Neural progenitor cell (in vitro differentiated cells): ENCODE measurements around the gene EDRF1. TPM values are rescaled to one million over a fixed set of nuclear protein-coding genes. Genes with fewer than 3 reads are reported as not detected.

Experiments
- DNase-seq: peaks from one replicate; pipeline ENCODE4 v3.0.0-alpha.2; 2016; ENCODE audit warnings: low spot score
- H2AFZ ChIP-seq: fragments of 200-600 bp; sonication (generic); replicated peaks from 2 replicates; pipeline ENCODE4 v1.6.1; 2016; ENCODE audit warnings: antibody characterized with exemption
- H3F3A ChIP-seq: fragments of 200-600 bp; sonication (generic); 2 replicates; pipeline ENCODE4 v1.6.1; 2016; ENCODE audit warnings: antibody characterized with exemption, low read depth
- H3K27ac ChIP-seq: fragments of 200-600 bp; sonication (generic); 2 replicates; pipeline ENCODE4 v1.5.1; 2016; ENCODE audit warnings: mild to moderate bottlenecking
- H3K27me3 ChIP-seq: fragments of 200-600 bp; sonication (generic); 2 replicates; pipeline ENCODE4 v1.6.1; 2016; ENCODE audit warnings: mild to moderate bottlenecking, moderate library complexity
- H3K36me3 ChIP-seq: fragments of 200-600 bp; sonication (generic); 2 replicates; pipeline ENCODE4 v1.5.1; 2016
- H3K4me1 ChIP-seq: fragments of 200-600 bp; sonication (generic); 2 replicates; pipeline ENCODE4 v1.6.1; 2016; ENCODE audit warnings: mixed run types
- H3K4me2 ChIP-seq: fragments of 200-600 bp; sonication (generic); 2 replicates; pipeline ENCODE4 v1.6.1; 2016
- H3K4me3 ChIP-seq: fragments of 200-600 bp; sonication (generic); 2 replicates; pipeline ENCODE4 v1.5.1; 2016
- H3K79me2 ChIP-seq: fragments of 200-600 bp; sonication (generic); 2 replicates; pipeline ENCODE4 v1.6.1; 2016; ENCODE audit warnings: low read depth
- H3K9ac ChIP-seq: fragments of 200-600 bp; sonication (generic); 2 replicates; pipeline ENCODE4 v1.6.1; 2016
- H3K9me3 ChIP-seq: fragments of 200-600 bp; sonication (generic); 2 replicates; pipeline ENCODE4 v1.5.1; 2016; ENCODE audit warnings: low read depth
- H4K20me1 ChIP-seq: fragments of 200-600 bp; sonication (generic); 2 replicates; pipeline ENCODE4 v1.6.1; 2016; ENCODE audit warnings: low read depth
- H3K27ac Mint-ChIP-seq: 3 replicates; pipeline ENCODE4 v1.8.0; 2021; ENCODE audit warnings: mixed read lengths
- H3K27me3 Mint-ChIP-seq: 2 replicates; pipeline ENCODE4 v1.8.0; 2022; ENCODE audit warnings: low read depth, mild to moderate bottlenecking, inconsistent platforms, moderate library complexity, mixed read lengths; ENCODE audit not compliant: insufficient read depth
- H3K36me3 Mint-ChIP-seq: 3 replicates; pipeline ENCODE4 v1.8.0; 2021; ENCODE audit warnings: mixed read lengths
- H3K4me1 Mint-ChIP-seq: 3 replicates; pipeline ENCODE4 v1.8.0; 2021; ENCODE audit warnings: mixed read lengths
- H3K4me3 Mint-ChIP-seq: 3 replicates; pipeline ENCODE4 v1.8.0; 2021; ENCODE audit warnings: mild to moderate bottlenecking, moderate library complexity, mixed read lengths
- H3K9me3 Mint-ChIP-seq: 3 replicates; pipeline ENCODE4 v1.8.0; 2020; ENCODE audit warnings: mixed read lengths
- EZH2 ChIP-seq: fragments of 200-600 bp; sonication (generic); IDR thresholded peaks from 2 replicates; pipeline ENCODE4 v1.6.1; 2017; ENCODE audit warnings: antibody characterized with exemption, mild to moderate bottlenecking, moderate library complexity
- EZH2phosphoT487 ChIP-seq: fragments of 200-600 bp; sonication (generic); IDR thresholded peaks from 2 replicates; pipeline ENCODE4 v1.6.1; 2017; ENCODE audit warnings: antibody characterized with exemption
- total RNA-seq: library from RNA; depleted of rRNA; stranded (reverse); fragments of >200 nt; gene quantifications from 2 replicates; pipeline ENCODE4 v1.2.3, GENCODE V29; 2015; ENCODE audit warnings: low replicate concordance
- TF ChIP-seq, protein P1 (sequence below): fragments of 200-600 bp; sonication (generic); IDR thresholded peaks from 2 replicates; pipeline ENCODE4 v1.5.1; 2017; ENCODE audit warnings: antibody characterized with exemption, mild to moderate bottlenecking

EDRF1 gene
- total RNA-seq, 1 donor from 2014 or later: 63.4 TPM

DNA sequence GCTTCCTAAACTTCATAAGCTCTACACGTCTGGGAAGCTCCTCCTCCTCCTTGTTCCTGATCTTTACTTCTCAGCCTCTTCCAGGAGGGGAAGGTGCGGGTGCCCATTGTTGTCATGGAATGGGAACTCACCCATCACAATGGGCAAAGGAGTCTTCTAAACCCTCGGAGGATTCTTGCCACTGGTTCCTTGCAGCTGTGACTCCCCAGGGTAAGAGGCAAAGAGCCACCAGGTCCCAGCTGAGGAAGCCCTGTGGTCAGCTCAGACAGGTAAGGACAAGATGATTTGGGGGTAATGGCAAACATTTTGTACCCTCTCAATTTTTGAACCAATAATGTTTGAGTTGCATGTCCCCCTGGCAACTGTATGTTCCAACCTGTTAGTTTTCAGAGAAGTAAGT, 36.4 kb upstream of the EDRF1 start, which contains the start of gene TEX36:
Gene TEX36 (minus strand): TSS at position 101 of the 400 bp plus-strand sequence. CDS start 174 bp downstream, outside the sequence.
- no peak within 1 kb of the TSS for H3K4me3 Mint-ChIP-seq
- Histone ChIP-seq H3K36me3 (no peaks in the 10 kb centered on the region), H3K27me3 (no peaks in the 10 kb centered on the region), H2AFZ (no peak within 1 kb of the TSS), H3K4me2 (no peak within 1 kb of the TSS), H3K9ac (no peak within 1 kb of the TSS), H3K4me3 (no peak within 1 kb of the TSS), H3K4me1 (peaks cover 3% of the 10 kb centered on the region), H3K9me3 (no peaks in the 10 kb centered on the region), H3K27ac (no peak within 1 kb of the TSS), H3K79me2 (no peaks in the 10 kb centered on the region), H4K20me1 (no peaks in the 10 kb centered on the region), H3F3A (no peaks in the 10 kb centered on the region)
- peaks cover 4% of the 10 kb centered on the region for H3K9me3 Mint-ChIP-seq
- H3K27me3 Mint-ChIP-seq: no peaks in the 10 kb centered on the region
- H3K36me3 Mint-ChIP-seq: no peaks in the 10 kb centered on the region
- TF ChIP-seq EZH2 (no peak), EZH2phosphoT487 (no peak)
- TF ChIP-seq, protein P1, sequence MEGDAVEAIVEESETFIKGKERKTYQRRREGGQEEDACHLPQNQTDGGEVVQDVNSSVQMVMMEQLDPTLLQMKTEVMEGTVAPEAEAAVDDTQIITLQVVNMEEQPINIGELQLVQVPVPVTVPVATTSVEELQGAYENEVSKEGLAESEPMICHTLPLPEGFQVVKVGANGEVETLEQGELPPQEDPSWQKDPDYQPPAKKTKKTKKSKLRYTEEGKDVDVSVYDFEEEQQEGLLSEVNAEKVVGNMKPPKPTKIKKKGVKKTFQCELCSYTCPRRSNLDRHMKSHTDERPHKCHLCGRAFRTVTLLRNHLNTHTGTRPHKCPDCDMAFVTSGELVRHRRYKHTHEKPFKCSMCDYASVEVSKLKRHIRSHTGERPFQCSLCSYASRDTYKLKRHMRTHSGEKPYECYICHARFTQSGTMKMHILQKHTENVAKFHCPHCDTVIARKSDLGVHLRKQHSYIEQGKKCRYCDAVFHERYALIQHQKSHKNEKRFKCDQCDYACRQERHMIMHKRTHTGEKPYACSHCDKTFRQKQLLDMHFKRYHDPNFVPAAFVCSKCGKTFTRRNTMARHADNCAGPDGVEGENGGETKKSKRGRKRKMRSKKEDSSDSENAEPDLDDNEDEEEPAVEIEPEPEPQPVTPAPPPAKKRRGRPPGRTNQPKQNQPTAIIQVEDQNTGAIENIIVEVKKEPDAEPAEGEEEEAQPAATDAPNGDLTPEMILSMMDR: no peak
- no peak for DNase-seq
- H3K4me1 Mint-ChIP-seq: no peaks in the 10 kb centered on the region
- H3K27ac Mint-ChIP-seq: no peak within 1 kb of the TSS

DNA sequence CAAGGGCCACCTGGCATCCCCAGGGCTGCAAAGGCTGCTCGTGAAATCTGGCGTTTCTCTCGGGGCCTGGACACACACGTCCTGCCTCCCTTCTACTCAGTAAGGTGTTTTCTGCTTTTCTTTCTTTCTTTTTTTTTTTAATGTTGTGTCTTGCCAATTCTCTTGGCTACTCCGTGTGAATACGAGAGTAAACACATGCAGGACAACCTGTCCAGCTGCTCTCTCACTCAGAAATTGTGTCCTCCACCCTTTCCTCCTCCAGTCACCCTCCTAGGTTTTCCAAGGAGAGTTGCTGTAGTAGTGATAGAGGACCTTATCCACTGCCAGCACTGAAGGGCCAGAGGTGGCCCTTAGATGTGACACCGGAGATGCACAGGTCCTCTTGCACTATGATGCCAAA, 35.7 kb upstream of the EDRF1 start:
- Mint-ChIP-seq H3K9me3 (no peaks in the 10 kb centered on the region), H3K4me1 (no peaks in the 10 kb centered on the region), H3K27me3 (no peaks in the 10 kb centered on the region), H3K27ac (no peak overlapping the region), H3K36me3 (no peaks in the 10 kb centered on the region), H3K4me3 (no peak overlapping the region)
- H3K9ac ChIP-seq: no peak overlapping the region
- no peak overlapping the region for H2AFZ ChIP-seq
- H3K27me3 ChIP-seq: no peaks in the 10 kb centered on the region
- H3K36me3 ChIP-seq: no peaks in the 10 kb centered on the region
- no peak overlapping the region for H3K4me3 ChIP-seq
- no peak for DNase-seq
- no peaks in the 10 kb centered on the region for H4K20me1 ChIP-seq
- peaks cover 3% of the 10 kb centered on the region for H3K4me1 ChIP-seq
- TF ChIP-seq, protein P1: no peak
- TF ChIP-seq EZH2 (no peak), EZH2phosphoT487 (no peak)
- no peak overlapping the region for H3K27ac ChIP-seq
- H3F3A ChIP-seq: no peaks in the 10 kb centered on the region
- no peak overlapping the region for H3K4me2 ChIP-seq
- no peaks in the 10 kb centered on the region for H3K79me2 ChIP-seq
- H3K9me3 ChIP-seq: no peaks in the 10 kb centered on the region

DNA sequence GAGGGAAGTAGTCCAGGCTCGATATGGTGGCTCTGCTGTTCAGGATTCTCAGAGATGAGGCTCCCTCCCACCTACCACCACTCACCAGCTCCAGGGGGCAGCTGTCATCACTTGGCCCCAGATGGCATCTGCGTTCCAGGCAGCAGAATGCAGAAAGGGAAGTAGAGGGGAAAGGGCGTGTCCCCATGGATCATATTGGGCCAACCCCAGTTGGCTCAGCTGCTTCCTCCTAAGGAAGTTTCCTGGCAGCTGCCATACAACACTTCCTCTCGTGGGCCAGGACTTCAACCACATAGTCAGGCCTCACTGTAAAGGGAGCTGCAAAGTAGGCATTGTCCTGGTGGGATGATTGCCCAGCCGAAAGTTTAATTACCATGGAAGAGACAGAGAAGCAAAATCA, 34.9 kb upstream of the EDRF1 start:
- no peaks in the 10 kb centered on the region for H3K36me3 Mint-ChIP-seq
- H3K27me3 Mint-ChIP-seq: no peaks in the 10 kb centered on the region
- Histone ChIP-seq H4K20me1 (no peaks in the 10 kb centered on the region), H3F3A (no peaks in the 10 kb centered on the region), H3K4me3 (no peak overlapping the region), H3K9ac (no peak overlapping the region), H3K4me1 (peaks cover 3% of the 10 kb centered on the region), H3K36me3 (no peaks in the 10 kb centered on the region), H3K27ac (no peak overlapping the region), H2AFZ (no peak overlapping the region), H3K4me2 (no peak overlapping the region), H3K27me3 (no peaks in the 10 kb centered on the region), H3K79me2 (no peaks in the 10 kb centered on the region), H3K9me3 (no peaks in the 10 kb centered on the region)
- DNase-seq: no peak
- no peak overlapping the region for H3K4me3 Mint-ChIP-seq
- TF ChIP-seq EZH2: no peak
- TF ChIP-seq EZH2phosphoT487: no peak
- H3K27ac Mint-ChIP-seq: no peak overlapping the region
- H3K9me3 Mint-ChIP-seq: no peaks in the 10 kb centered on the region
- no peaks in the 10 kb centered on the region for H3K4me1 Mint-ChIP-seq

DNA sequence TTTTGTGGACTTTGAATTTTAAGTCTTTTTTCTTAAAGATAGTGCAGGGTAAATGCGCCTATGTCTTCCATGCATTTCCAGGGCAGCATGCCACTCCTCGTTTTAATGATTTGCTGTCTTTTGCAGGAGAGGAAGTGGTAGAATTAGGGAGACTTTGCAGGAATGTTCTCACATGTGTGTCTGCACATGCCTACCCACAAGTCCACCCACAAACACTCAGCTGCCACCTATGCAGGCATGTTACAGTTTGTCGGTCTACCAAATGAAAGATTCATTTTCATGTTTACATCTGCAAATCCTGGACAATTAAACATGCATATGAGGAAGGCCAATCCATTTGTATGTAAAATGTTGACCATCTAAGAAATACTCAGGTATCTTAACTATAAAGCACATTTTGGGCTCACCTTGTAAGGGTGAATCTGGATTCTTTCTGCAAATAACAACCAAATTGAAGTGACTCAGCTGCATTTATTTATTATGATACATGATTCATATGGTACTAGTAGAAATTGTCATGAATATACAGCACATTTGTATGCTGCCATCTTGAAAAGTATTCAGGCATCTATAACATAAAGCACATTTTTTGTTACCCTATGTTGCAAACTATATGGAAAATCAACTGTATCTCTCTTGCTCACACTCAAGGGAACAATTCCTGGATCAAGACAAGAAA, 31.9 kb upstream of the EDRF1 start:
- no peak for DNase-seq
- no peak overlapping the region for H3K4me3 Mint-ChIP-seq
- no peak overlapping the region for H3K4me3 ChIP-seq
- no peak for TF ChIP-seq EZH2phosphoT487
- TF ChIP-seq, protein P1: no peak
- TF ChIP-seq EZH2: no peak
- H3K27ac ChIP-seq: no peak overlapping the region
- no peaks in the 10 kb centered on the region for H3K9me3 ChIP-seq
- H2AFZ ChIP-seq: no peak overlapping the region
- H3K36me3 ChIP-seq: no peaks in the 10 kb centered on the region
- H3K27ac Mint-ChIP-seq: no peak overlapping the region
- H3K4me1 Mint-ChIP-seq: peaks cover 13% of the 10 kb centered on the region
- no peaks in the 10 kb centered on the region for H4K20me1 ChIP-seq
- no peaks in the 10 kb centered on the region for H3K79me2 ChIP-seq
- no peaks in the 10 kb centered on the region for H3K27me3 ChIP-seq
- no peak overlapping the region for H3K9ac ChIP-seq
- no peaks in the 10 kb centered on the region for H3K9me3 Mint-ChIP-seq
- H3K36me3 Mint-ChIP-seq: no peaks in the 10 kb centered on the region
- no peaks in the 10 kb centered on the region for H3K4me1 ChIP-seq
- no peaks in the 10 kb centered on the region for H3F3A ChIP-seq
- H3K4me2 ChIP-seq: no peak overlapping the region
- peaks cover 3% of the 10 kb centered on the region for H3K27me3 Mint-ChIP-seq
